CD8-positive, alpha-beta memory T cell (primary cell): ENCODE results near the gene ZNF740. TPM values are rescaled to one million over a fixed set of nuclear protein-coding genes. Genes with fewer than 3 reads are reported as not detected.
A peak's percentile ranks its signal among the peaks of the same experiment; 100 is the strongest.

ENCODE experiments used
- CTCF ChIA-PET: fragments of 350-600 bp; sonication (Branson Sonifier 250); formaldehyde crosslinking; loops from one replicate; lab custom pipeline; 2021; ENCODE audit warnings: antibody characterized with exemption; lab: Charles Lee
- POLR2A ChIA-PET: fragments of 350-600 bp; sonication (Branson Sonifier 250); formaldehyde crosslinking; loops from one replicate; lab custom pipeline; 2021; ENCODE audit warnings: antibody characterized with exemption; lab: Charles Lee
- DNase-seq, 5 donors: peaks; one replicate each; pipeline versions ENCODE4 v3.0.0 to v3.0.0-alpha.2; 2020 to 2022; ENCODE audit warnings: mixed read lengths in 1 of 5
- H3K27ac ChIP-seq: one replicate; pipeline ENCODE4 v1.7.0; 2013; ENCODE audit warnings: low read depth, mild to moderate bottlenecking, low read length, moderate library complexity
- H3K27me3 ChIP-seq: 2 replicates; pipeline ENCODE4 v1.7.0; 2013; ENCODE audit warnings: low read length, mild to moderate bottlenecking; ENCODE audit not compliant: insufficient read depth, poor library complexity, severe bottlenecking
- H3K36me3 ChIP-seq: 2 replicates; pipeline ENCODE4 v1.7.0; 2013; ENCODE audit warnings: mild to moderate bottlenecking, low read length, moderate library complexity; ENCODE audit not compliant: insufficient read depth
- H3K4me1 ChIP-seq: 2 replicates; pipeline ENCODE4 v1.7.0; 2013; ENCODE audit warnings: mild to moderate bottlenecking, low read length, moderate library complexity; ENCODE audit not compliant: insufficient read depth
- H3K4me3 ChIP-seq: 2 replicates; pipeline ENCODE4 v1.7.0; 2013; ENCODE audit warnings: mild to moderate bottlenecking, low read length
- H3K9me3 ChIP-seq: 2 replicates; pipeline ENCODE4 v1.7.0; 2013; ENCODE audit warnings: mild to moderate bottlenecking, low read length
- H3K27ac Mint-ChIP-seq, 8 donors: one replicate each; pipeline ENCODE4 v1.8.0; 2020 to 2021; ENCODE audit warnings: mixed read lengths in 8 of 8, mild to moderate bottlenecking in 6 of 8, inconsistent platforms in 3 of 8, moderate library complexity in 3 of 8
- H3K27me3 Mint-ChIP-seq, 2 donors: one replicate each; pipeline ENCODE4 v1.8.0; 2020 to 2021; ENCODE audit warnings: mixed read lengths in 2 of 2, mild to moderate bottlenecking in 1 of 2, moderate library complexity in 1 of 2
- H3K36me3 Mint-ChIP-seq, 3 donors: one replicate each; pipeline ENCODE4 v1.8.0; 2020 to 2021; ENCODE audit warnings: mixed read lengths in 3 of 3, inconsistent platforms in 1 of 3, mild to moderate bottlenecking in 1 of 3
- H3K4me1 Mint-ChIP-seq, 3 donors: one replicate each; pipeline ENCODE4 v1.8.0; 2020 to 2021; ENCODE audit warnings: mixed read lengths in 3 of 3, inconsistent platforms in 1 of 3, mild to moderate bottlenecking in 1 of 3
- H3K4me3 Mint-ChIP-seq, 7 donors: one replicate each; pipeline ENCODE4 v1.8.0; 2020 to 2021; ENCODE audit warnings: mixed read lengths in 7 of 7, mild to moderate bottlenecking in 6 of 7, moderate library complexity in 4 of 7, inconsistent platforms in 2 of 7
- H3K9me3 Mint-ChIP-seq, 5 donors: one replicate each; pipeline ENCODE4 v1.8.0; 2020 to 2022; ENCODE audit warnings: mixed read lengths in 5 of 5, mild to moderate bottlenecking in 3 of 5, moderate library complexity in 2 of 5, inconsistent platforms in 1 of 5
- polyA plus RNA-seq: library from polyadenylated mRNA; unstranded; fragments of 300-500 nt; fragmentation: Illumina TruSeq; gene quantifications from one replicate; pipeline ENCODE4 v1.2.3, GENCODE V29; 2021
- total RNA-seq, 2 experiments: library from RNA; stranded (reverse); gene quantifications; one replicate each; pipeline ENCODE4 v1.2.3, GENCODE V29; 2021

Gene ZNF740
- total and polyA plus RNA-seq, 3 experiments from 2014 or later, result 3.3 to 52.0 (median 50.4) TPM

GRCh38 chr12:53214687-53215455, 34.3 kb downstream of the ZNF740 start:
- Mint-ChIP-seq H3K27ac (peak overlapping the region in 6 of 8 donors; percentile 33 to 98 (median 94)), H3K27me3 (no peaks in the 10 kb centered on the region), H3K9me3 (no peaks in the 10 kb centered on the region), H3K4me3 (no peak overlapping the region), H3K36me3 (peaks cover 1 to 68% (median 11%) of the 10 kb centered on the region in 3 donors), H3K4me1 (peaks cover 60 to 79% (median 64%) of the 10 kb centered on the region in 3 donors)
- no peaks in the 10 kb centered on the region for H3K27me3 ChIP-seq
- ChIA-PET CTCF (interaction anchor here (1.0 to 13.9 kb wide), 17 partner anchors 8 to 130 kb away, joined by 3 to 192 read pairs (median 18); partner anchors contain the start of genes AAAS, CSAD, ESPL1 and MYG1), POLR2A (interaction anchor here (0.6 to 1.6 kb wide), 4 partner anchors 35 to 52 kb away, joined by 3 to 6 read pairs (median 4); a partner anchor contains a TSS)
- peaks cover 52% of the 10 kb centered on the region for H3K4me1 ChIP-seq
- no peak overlapping the region for H3K27ac ChIP-seq
- no peak overlapping the region for H3K4me3 ChIP-seq
- no peak for DNase-seq
- H3K9me3 ChIP-seq, result no peaks in the 10 kb centered on the region
- H3K36me3 ChIP-seq, result peaks cover 37% of the 10 kb centered on the region

GRCh38 chr12:53215497-53215896, 35.0 kb downstream of the ZNF740 start:
- H3K4me3 ChIP-seq, result no peak overlapping the region
- peaks cover 49% of the 10 kb centered on the region for H3K4me1 ChIP-seq
- H3K27ac Mint-ChIP-seq, result peak overlapping the region; percentile 35 to 98 (median 94)
- H3K27me3 Mint-ChIP-seq, result no peaks in the 10 kb centered on the region
- H3K36me3 ChIP-seq, result peaks cover 37% of the 10 kb centered on the region
- H3K4me1 Mint-ChIP-seq, result peaks cover 58 to 75% (median 63%) of the 10 kb centered on the region in 3 donors
- H3K27me3 ChIP-seq, result no peaks in the 10 kb centered on the region
- no peaks in the 10 kb centered on the region for H3K9me3 ChIP-seq
- no peaks in the 10 kb centered on the region for H3K9me3 Mint-ChIP-seq
- POLR2A ChIA-PET, result interaction anchor here (1.6 kb wide), 1 partner anchor 80 kb away, joined by 4 read pairs; no protein-coding TSS in a partner anchor
- H3K27ac ChIP-seq, result no peak overlapping the region
- H3K36me3 Mint-ChIP-seq, result peaks cover 1 to 68% (median 11%) of the 10 kb centered on the region in 3 donors
- CTCF ChIA-PET, result interaction anchor here (0.8 to 13.9 kb wide), 13 partner anchors 8 to 137 kb away, joined by 3 to 192 read pairs (median 18); partner anchors contain the start of genes AAAS, CSAD, ESPL1 and ITGB7
- DNase-seq, result no peak
- peak overlapping the region in 3 of 7 donors; percentile 47 to 95 (median 49) for H3K4me3 Mint-ChIP-seq

GRCh38 chr12:53217051-53217930, 36.8 kb downstream of the ZNF740 start:
- peak overlapping the region; percentile 59 for H3K4me3 ChIP-seq
- Mint-ChIP-seq H3K4me3 (peak overlapping the region; percentile 88 to 99 (median 93)), H3K27ac (peak overlapping the region; percentile 78 to 98 (median 94)), H3K27me3 (no peaks in the 10 kb centered on the region), H3K4me1 (peaks cover 61 to 79% (median 72%) of the 10 kb centered on the region in 3 donors), H3K36me3 (peaks cover 1 to 56% (median 11%) of the 10 kb centered on the region in 3 donors), H3K9me3 (no peaks in the 10 kb centered on the region)
- peaks cover 48% of the 10 kb centered on the region for H3K4me1 ChIP-seq
- peaks cover 25% of the 10 kb centered on the region for H3K36me3 ChIP-seq
- ChIA-PET POLR2A (interaction anchor here (0.8 to 1.6 kb wide), 3 partner anchors 34 to 78 kb away, joined by 3 to 4 read pairs (median 3); partner anchors contain the start of gene ESPL1), CTCF (interaction anchor here (1.2 to 13.9 kb wide), 10 partner anchors 22 to 151 kb away, joined by 3 to 166 read pairs (median 6); partner anchors contain the start of genes AAAS and ESPL1)
- H3K27me3 ChIP-seq, result no peaks in the 10 kb centered on the region
- peak overlapping the region; percentile 35 for H3K27ac ChIP-seq
- no peaks in the 10 kb centered on the region for H3K9me3 ChIP-seq
- peak in 4 of 5 donors; percentile 29 to 61 (median 56) for DNase-seq

- peaks cover 66 to 83% (median 76%) of the 10 kb centered on the region in 3 donors for H3K4me1 Mint-ChIP-seq
- H3K36me3 ChIP-seq, result peaks cover 18% of the 10 kb centered on the region
These were observed 37.4 kb downstream of the ZNF740 start for GRCh38 chr12:53217931-53218307.

GRCh38 chr12:53218551-53219291, 38.2 kb downstream of the ZNF740 start:
- DNase-seq, result no peak
- CTCF ChIA-PET, result interaction anchor here (0.7 to 13.9 kb wide), 13 partner anchors 8 to 152 kb away, joined by 3 to 166 read pairs (median 6); partner anchors contain the start of gene ESPL1
- Mint-ChIP-seq H3K27me3 (no peaks in the 10 kb centered on the region), H3K27ac (peak overlapping the region; percentile 86 to 98 (median 95)), H3K4me3 (peak overlapping the region; percentile 93 to 99 (median 96)), H3K9me3 (no peaks in the 10 kb centered on the region), H3K36me3 (peaks cover 0 to 41% (median 7%) of the 10 kb centered on the region in 3 donors), H3K4me1 (peaks cover 67 to 83% (median 76%) of the 10 kb centered on the region in 3 donors)
- Histone ChIP-seq H3K4me1 (peaks cover 60% of the 10 kb centered on the region), H3K9me3 (no peaks in the 10 kb centered on the region), H3K4me3 (peak overlapping the region; percentile 96), H3K27ac (peak overlapping the region; percentile 57), H3K27me3 (no peaks in the 10 kb centered on the region), H3K36me3 (peaks cover 12% of the 10 kb centered on the region)
- POLR2A ChIA-PET, result interaction anchor here (0.6 to 3.0 kb wide), 7 partner anchors 11 to 77 kb away, joined by 3 to 25 read pairs (median 9); partner anchors contain the start of genes CSAD, ESPL1, ITGB7 and PFDN5

More at GRCh38 chr12:53217931-53218307, 37.4 kb downstream of the ZNF740 start:
- Mint-ChIP-seq H3K27me3 (no peaks in the 10 kb centered on the region), H3K36me3 (peaks cover 0 to 49% (median 11%) of the 10 kb centered on the region in 3 donors), H3K9me3 (no peaks in the 10 kb centered on the region), H3K4me3 (peak overlapping the region; percentile 88 to 99 (median 93)), H3K27ac (peak overlapping the region; percentile 63 to 98 (median 94))
- ChIA-PET POLR2A (interaction anchor here (0.8 kb wide), 1 partner anchor 33 kb away, joined by 3 read pairs; no protein-coding TSS in a partner anchor), CTCF (interaction anchor here (1.2 to 13.9 kb wide), 7 partner anchors 26 to 151 kb away, joined by 3 to 166 read pairs (median 6); partner anchors contain the start of genes AAAS and ESPL1)
- Histone ChIP-seq H3K4me3 (peak overlapping the region; percentile 59), H3K27ac (peak overlapping the region; percentile 35), H3K4me1 (peaks cover 55% of the 10 kb centered on the region), H3K9me3 (no peaks in the 10 kb centered on the region), H3K27me3 (no peaks in the 10 kb centered on the region)
- DNase-seq, result peak in 1 of 5 donors; percentile 45

GRCh38 chr12:53219292-53219955, 38.9 kb downstream of the ZNF740 start:
- Histone ChIP-seq H3K36me3 (peaks cover 5% of the 10 kb centered on the region), H3K4me1 (peaks cover 62% of the 10 kb centered on the region), H3K9me3 (no peaks in the 10 kb centered on the region), H3K27me3 (no peaks in the 10 kb centered on the region), H3K27ac (peak overlapping the region; percentile 57), H3K4me3 (peak overlapping the region; percentile 96)
- Mint-ChIP-seq H3K36me3 (peaks cover 0 to 34% (median 5%) of the 10 kb centered on the region in 3 donors), H3K27ac (peak overlapping the region; percentile 86 to 96 (median 94)), H3K4me1 (peaks cover 67 to 83% (median 77%) of the 10 kb centered on the region in 3 donors), H3K9me3 (no peaks in the 10 kb centered on the region), H3K4me3 (peak overlapping the region; percentile 93 to 99 (median 96)), H3K27me3 (no peaks in the 10 kb centered on the region)
- POLR2A ChIA-PET, result interaction anchor here (0.6 to 3.0 kb wide), 14 partner anchors 12 to 160 kb away, joined by 3 to 25 read pairs (median 6); partner anchors contain the start of genes AAAS, CSAD, ESPL1 and ITGB7
- CTCF ChIA-PET, result interaction anchor here (1.2 to 13.9 kb wide), 14 partner anchors 9 to 126 kb away, joined by 3 to 166 read pairs (median 6); partner anchors contain the start of genes AAAS, CSAD, ESPL1 and ITGB7
- peak in 4 of 5 donors; percentile 29 to 61 (median 44) for DNase-seq
